ENCODE measurements around the gene COL4A2.

GRCh38 chr13:110549795-110550160 is 242.7 kb downstream of the COL4A2 start:
- TF ChIP-seq POLR2A (IDR thresholded peaks at IDR 0.05) (no peak), CTCF (IDR thresholded peaks at IDR 0.05) (no peak)
